Measurements from ENCODE around the gene CUEDC1.
A peak's percentile ranks its signal among the peaks of the same experiment; 100 is the strongest.

The CUEDC1 gene

DNA sequence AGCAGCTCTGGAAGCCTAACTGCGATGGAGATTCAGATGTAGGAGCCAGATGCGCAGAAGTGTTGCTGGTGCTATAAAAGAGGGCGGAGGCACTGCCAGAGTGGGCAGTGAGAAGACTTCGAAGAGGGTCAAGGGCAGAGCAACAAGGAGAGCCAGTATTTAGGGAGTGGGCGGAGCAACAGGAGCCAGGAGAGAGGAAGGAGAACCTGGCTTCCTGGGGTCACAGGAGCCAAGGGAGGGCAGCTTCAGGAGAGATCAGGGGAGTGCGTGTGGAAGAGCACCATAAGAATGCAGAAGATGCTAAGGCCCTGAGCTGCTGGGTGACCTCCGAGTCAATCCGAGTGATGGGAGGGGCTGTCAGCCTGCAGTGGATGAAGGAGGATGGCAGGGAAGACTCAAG is 90.9 kb downstream of the CUEDC1 start:
- no peak overlapping the region for H3K4me3 ChIP-seq (ENCODE audit: low read length)
- H3K4me2 ChIP-seq (ENCODE audit: low read length) = no peak overlapping the region
- no peak overlapping the region for H3K9ac ChIP-seq (ENCODE audit: low read depth, low read length)
- H3K4me1 ChIP-seq (ENCODE audit: control insufficient read depth, insufficient read depth, low read length) = peaks cover 47% of the 10 kb centered on the region
- no peaks in the 10 kb centered on the region for H3K27me3 ChIP-seq (ENCODE audit: control insufficient read depth, insufficient read depth, low read length)
- peaks cover 34% of the 10 kb centered on the region for H3K36me3 ChIP-seq (ENCODE audit: insufficient read depth, low read length)
- no peaks in the 10 kb centered on the region for H3K9me3 ChIP-seq (replicated peaks; ENCODE audit: low read length)

DNA sequence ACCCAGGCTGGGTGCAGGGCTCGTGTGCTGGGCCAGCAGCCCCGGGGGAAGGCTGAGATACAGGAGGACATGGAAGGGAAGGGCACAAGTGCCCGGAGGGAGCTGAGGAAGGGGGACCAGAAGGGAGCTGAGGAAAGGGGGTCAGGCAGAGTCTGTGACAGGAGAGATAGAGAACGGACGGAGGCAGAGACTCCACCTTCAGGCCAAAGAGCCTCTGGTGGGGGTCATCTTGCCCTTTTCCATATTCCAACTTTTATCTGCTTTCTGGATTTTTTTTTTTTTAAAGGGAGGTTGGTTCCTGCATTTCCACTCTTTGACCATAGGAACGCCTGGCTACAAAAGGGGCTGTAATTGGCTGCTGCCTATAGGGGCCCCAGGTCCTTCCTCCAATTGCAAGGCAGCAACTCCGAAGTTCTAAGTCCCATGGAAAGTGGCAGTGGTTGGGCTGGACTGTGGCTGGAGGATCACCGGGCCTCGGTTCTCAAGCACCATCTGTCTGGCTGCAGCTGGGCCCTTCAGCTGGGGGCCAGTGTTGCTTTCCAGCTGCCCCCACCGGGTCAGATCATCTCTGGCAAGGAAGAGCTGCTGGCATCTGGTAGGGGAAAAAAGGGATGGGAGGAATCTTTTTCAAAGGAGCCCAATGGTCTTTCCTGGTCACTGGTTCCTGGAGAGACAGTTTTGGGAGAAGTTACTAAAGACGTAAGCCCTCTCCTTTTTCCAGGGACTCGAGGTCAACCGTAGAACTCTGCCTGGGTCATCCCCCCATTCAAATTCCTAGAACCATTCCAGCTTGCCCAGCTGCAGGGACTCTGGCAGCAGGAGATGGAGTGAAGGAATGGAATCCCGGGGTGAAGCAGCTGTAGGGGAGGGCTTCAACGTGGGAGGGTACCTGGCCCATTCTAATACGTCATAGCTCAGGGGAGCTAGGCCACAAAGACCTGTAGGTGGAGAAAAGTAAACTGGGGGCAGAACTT is 92.2 kb downstream of the CUEDC1 start:
- no peak overlapping the region for H3K4me3 ChIP-seq (ENCODE audit: low read length)
- H3K4me2 ChIP-seq (ENCODE audit: low read length) = peak overlapping the region; percentile 86
- no peak overlapping the region for H3K9ac ChIP-seq (ENCODE audit: low read depth, low read length)
- H3K9me3 ChIP-seq (replicated peaks; ENCODE audit: low read length) = no peaks in the 10 kb centered on the region
- peaks cover 34% of the 10 kb centered on the region for H3K4me1 ChIP-seq (ENCODE audit: control insufficient read depth, insufficient read depth, low read length)
- H3K36me3 ChIP-seq (ENCODE audit: insufficient read depth, low read length) = peaks cover 29% of the 10 kb centered on the region
- no peaks in the 10 kb centered on the region for H3K27me3 ChIP-seq (ENCODE audit: control insufficient read depth, insufficient read depth, low read length)

DNA sequence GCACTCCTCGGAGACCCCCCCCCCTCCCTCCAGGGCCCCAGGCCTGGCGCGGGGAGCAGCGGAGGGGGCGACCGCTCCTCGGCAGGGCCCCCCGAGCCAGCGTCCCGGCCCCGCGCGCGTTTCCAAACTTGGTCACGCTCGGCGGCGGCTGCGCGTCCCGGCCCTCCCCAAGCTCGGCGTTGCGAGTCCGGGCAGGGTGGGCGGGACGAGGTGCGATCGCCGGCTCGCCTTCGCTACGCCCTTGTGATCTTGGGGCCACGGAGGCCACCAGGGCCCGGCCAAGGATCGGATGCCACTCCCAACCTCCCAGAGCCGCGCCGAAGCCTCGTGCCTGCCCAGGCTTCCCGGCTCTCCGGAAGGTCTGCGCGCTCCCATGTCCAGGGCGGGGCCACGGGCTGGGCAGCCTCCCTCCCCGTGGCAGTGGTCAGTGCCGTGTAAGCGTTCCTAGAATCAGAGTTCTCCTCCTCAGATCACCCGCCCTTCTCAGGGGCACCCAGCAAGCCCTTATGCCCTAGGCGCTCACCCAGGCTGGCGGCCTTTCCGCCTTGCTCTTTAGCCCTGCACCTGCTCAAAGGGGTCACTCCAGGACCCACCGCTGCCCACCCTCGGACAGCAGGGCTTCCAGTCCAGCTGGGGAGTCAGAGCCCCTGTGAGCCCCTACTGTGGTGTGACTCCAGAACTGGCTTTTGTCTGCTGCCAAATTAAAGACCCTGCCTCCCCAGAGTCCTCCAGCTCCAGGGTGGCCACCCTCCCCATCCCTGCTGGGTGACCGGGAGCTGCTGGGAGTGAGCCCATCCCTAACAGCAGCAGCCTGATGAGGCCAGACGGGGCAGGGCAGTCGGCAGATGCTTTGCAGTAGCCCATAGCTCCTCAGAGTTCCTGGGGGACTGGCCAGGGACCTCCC is 93.2 kb downstream of the CUEDC1 start:
- no peaks in the 10 kb centered on the region for H3K9me3 ChIP-seq (replicated peaks; ENCODE audit: low read length)
- H3K4me3 ChIP-seq (ENCODE audit: low read length) = peak overlapping the region; percentile 70
- H3K4me2 ChIP-seq (ENCODE audit: low read length) = peak overlapping the region; percentile 86
- H3K4me1 ChIP-seq (ENCODE audit: control insufficient read depth, insufficient read depth, low read length) = peaks cover 25% of the 10 kb centered on the region
- peaks cover 25% of the 10 kb centered on the region for H3K36me3 ChIP-seq (ENCODE audit: insufficient read depth, low read length)
- H3K27me3 ChIP-seq (ENCODE audit: control insufficient read depth, insufficient read depth, low read length) = no peaks in the 10 kb centered on the region
- H3K9ac ChIP-seq (ENCODE audit: low read depth, low read length) = peak overlapping the region; percentile 69

DNA sequence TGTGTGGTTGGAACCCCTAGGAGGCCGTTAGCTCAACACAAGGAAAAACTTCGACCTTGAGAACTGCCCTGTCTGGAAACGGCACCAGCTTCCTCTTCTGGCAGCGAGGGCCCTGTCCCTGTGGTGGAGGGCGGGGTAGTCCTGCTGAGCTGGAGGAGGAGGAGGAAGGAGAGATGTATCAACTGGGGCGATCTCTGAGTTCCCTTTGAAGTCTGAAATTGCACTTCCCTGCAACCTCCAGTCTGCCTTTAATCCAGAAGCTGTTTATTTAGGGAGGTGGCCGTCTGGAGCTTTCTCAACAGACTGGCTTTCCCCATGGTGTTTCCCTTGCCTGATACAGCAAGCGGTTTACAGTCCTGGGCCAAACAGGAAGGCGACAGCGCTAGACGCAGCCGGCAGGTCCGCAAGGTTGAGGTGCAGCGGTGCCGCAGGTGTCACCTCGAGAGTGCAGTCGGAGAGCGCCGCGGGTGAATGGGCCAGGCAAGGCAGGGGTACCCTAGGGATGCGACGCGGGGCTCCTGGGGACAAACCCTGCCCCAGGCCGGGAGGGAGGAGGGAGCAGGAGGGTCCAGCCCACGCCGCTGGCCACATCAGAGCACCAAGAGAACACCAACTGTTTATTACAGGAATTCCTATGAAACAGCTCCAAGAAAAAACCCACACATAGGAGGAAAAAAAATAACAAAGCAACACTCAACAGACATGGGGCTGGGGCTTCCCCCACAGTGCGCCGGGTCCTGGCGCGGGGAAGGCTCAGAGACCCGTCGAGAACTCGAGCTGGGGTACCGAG is 94.0 kb downstream of the CUEDC1 start:
- Histone ChIP-seq H3K4me2 (ENCODE audit: low read length) (peak overlapping the region; percentile 86), H3K4me3 (ENCODE audit: low read length) (peak overlapping the region; percentile 70), H3K36me3 (ENCODE audit: insufficient read depth, low read length) (peaks cover 21% of the 10 kb centered on the region), H3K9ac (ENCODE audit: low read depth, low read length) (peak overlapping the region; percentile 69), H3K9me3 (replicated peaks; ENCODE audit: low read length) (no peaks in the 10 kb centered on the region), H3K27me3 (ENCODE audit: control insufficient read depth, insufficient read depth, low read length) (no peaks in the 10 kb centered on the region), H3K4me1 (ENCODE audit: control insufficient read depth, insufficient read depth, low read length) (peaks cover 25% of the 10 kb centered on the region)

DNA sequence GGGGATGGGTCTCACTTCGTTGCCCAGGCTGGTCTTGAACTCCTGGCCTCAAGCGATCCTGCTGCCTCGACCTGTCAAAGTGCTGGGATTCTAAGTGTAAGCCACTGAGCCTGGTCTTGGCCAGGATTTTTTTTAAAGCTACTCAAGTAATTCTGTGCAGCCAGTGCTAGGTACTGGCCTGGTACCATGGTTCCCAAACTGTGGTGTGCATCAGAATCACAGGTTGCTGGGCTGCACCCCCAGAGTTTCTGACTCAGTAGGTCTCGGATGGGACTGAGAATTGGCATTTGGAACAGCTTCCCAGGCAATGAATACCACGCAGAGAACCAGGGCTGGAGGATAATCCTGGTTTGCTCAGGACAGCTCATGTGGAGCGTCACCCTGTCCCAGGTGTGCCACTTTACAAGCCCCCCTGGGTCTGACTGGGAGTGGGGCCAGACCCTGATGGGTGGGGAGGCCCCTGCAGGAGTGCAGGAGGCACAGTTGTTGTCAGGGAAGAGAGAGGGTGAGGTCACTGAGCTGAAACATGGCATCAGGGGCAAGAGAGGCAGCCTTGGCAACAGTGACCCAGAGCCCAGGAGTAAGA is 94.7 kb downstream of the CUEDC1 start:
- no peak overlapping the region for H3K9ac ChIP-seq (ENCODE audit: low read depth, low read length)
- H3K4me1 ChIP-seq (ENCODE audit: control insufficient read depth, insufficient read depth, low read length) = peaks cover 25% of the 10 kb centered on the region
- H3K4me3 ChIP-seq (ENCODE audit: low read length) = no peak overlapping the region

DNA sequence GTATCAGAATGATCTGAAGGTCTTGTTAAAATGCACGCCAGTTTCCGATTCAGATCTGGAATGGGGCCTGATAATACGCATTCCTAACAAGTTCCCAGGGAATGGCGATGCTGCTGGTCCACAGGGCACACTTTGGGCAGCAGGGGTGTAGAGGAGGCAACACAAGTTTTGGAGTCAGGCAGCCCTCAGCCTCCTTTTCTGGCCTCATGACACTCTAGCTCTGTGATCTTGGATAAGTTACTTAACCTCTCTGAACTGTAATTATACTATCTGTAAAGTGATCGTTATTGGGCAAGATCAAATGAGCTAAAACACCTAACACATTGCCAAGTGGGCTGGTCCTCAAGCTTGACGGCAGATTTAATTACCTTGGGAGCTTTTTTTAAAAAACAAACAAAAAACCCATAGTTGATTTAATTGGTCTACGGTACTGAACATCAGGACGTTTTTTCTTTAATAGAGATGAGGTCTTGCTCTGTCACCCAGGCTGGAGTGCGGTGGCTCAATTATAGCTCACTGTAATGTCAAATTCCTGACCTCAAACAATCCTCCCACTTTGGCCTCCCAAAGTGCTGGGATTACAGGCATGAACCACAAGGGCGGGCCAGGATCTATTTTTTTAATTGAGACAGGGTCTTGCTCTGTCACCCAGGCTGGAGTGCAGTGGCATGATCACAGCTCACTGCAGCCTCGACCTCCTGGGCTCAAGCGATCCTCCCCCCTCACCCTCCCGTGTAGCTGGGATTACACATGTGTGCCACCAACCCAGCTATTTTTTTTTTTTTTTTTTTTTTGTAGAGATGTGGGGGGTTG is 95.4 kb downstream of the CUEDC1 start:
- H3K4me3 ChIP-seq (ENCODE audit: low read length) = no peak overlapping the region
- no peak overlapping the region for H3K4me2 ChIP-seq (ENCODE audit: low read length)
- H3K9ac ChIP-seq (ENCODE audit: low read depth, low read length) = no peak overlapping the region
- peaks cover 25% of the 10 kb centered on the region for H3K4me1 ChIP-seq (ENCODE audit: control insufficient read depth, insufficient read depth, low read length)
- H3K9me3 ChIP-seq (replicated peaks; ENCODE audit: low read length) = no peaks in the 10 kb centered on the region
- H3K27me3 ChIP-seq (ENCODE audit: control insufficient read depth, insufficient read depth, low read length) = no peaks in the 10 kb centered on the region
- H3K36me3 ChIP-seq (ENCODE audit: insufficient read depth, low read length) = peaks cover 11% of the 10 kb centered on the region

More for the DNA sequence above, 94.7 kb downstream of the CUEDC1 start:
- no peaks in the 10 kb centered on the region for H3K9me3 ChIP-seq (replicated peaks; ENCODE audit: low read length)
- no peaks in the 10 kb centered on the region for H3K27me3 ChIP-seq (ENCODE audit: control insufficient read depth, insufficient read depth, low read length)
- H3K36me3 ChIP-seq (ENCODE audit: insufficient read depth, low read length) = peaks cover 17% of the 10 kb centered on the region
- H3K4me2 ChIP-seq (ENCODE audit: low read length) = no peak overlapping the region

DNA sequence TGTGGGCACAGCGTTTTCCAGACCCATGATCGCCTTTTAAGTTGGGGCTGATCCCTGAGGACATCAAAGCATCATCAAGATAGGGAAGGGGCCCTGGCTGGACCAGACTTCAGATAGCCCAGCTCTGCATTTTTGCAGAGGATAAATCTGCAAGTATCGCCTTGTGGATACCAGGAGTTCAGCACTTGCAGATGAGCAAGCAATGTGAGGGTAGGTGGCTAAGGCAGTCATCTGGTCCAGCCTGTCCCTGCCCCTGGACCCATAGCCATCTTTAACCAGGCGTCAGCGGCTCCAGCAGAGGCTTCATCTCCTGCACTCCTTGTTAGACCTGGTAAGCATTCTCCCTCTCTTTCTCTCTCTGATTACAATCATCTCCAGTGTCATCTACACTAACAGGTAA is 96.4 kb downstream of the CUEDC1 start:
- no peaks in the 10 kb centered on the region for H3K27me3 ChIP-seq (ENCODE audit: control insufficient read depth, insufficient read depth, low read length)
- H3K36me3 ChIP-seq (ENCODE audit: insufficient read depth, low read length) = peaks cover 6% of the 10 kb centered on the region
- no peak overlapping the region for H3K9ac ChIP-seq (ENCODE audit: low read depth, low read length)
- H3K4me2 ChIP-seq (ENCODE audit: low read length) = no peak overlapping the region
- peaks cover 26% of the 10 kb centered on the region for H3K4me1 ChIP-seq (ENCODE audit: control insufficient read depth, insufficient read depth, low read length)
- no peaks in the 10 kb centered on the region for H3K9me3 ChIP-seq (replicated peaks; ENCODE audit: low read length)
- H3K4me3 ChIP-seq (ENCODE audit: low read length) = no peak overlapping the region

DNA sequence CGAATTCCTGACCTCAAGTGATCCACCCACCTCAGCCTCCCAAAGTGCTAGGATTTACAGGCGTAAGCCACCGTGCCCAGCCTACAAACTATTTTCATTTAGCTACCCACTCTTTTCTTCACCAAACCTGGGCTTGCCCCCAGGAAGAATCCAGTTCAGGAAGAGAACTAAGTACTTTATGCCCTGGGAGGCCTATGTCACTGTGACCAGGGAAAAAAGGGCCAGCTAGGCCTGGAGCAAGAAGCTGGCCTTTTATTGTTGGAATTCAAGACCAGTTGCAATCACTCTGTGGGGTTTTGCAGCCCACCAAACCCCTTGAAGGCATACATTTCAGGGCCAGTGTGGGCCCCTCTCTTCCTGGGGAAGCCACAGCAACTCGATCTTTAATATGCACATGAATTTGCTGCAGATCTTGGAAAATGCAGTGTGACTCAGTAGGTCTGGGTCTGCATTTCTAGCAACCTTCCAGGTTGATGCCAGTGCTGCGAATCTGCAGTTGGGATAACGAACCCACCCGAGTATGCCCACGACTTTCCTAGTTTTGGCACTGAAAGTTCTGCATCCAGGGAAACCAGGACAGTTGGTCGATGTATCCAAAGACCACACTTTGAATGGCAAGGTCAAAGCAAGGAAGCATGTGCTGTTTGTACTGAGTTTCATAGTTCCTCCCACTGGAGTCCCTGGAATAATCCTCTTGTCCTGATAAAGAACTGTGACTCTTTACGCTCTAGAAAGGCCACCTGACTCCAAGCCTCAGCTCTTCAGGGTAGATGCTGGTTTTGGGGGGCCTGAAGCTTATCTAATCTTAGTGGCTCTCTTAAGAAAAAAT is 98.2 kb downstream of the CUEDC1 start:
- Histone ChIP-seq H3K4me2 (ENCODE audit: low read length) (no peak overlapping the region), H3K9me3 (replicated peaks; ENCODE audit: low read length) (no peaks in the 10 kb centered on the region), H3K4me1 (ENCODE audit: control insufficient read depth, insufficient read depth, low read length) (peaks cover 24% of the 10 kb centered on the region), H3K27me3 (ENCODE audit: control insufficient read depth, insufficient read depth, low read length) (no peaks in the 10 kb centered on the region), H3K36me3 (ENCODE audit: insufficient read depth, low read length) (no peaks in the 10 kb centered on the region), H3K4me3 (ENCODE audit: low read length) (no peak overlapping the region), H3K9ac (ENCODE audit: low read depth, low read length) (no peak overlapping the region)

DNA sequence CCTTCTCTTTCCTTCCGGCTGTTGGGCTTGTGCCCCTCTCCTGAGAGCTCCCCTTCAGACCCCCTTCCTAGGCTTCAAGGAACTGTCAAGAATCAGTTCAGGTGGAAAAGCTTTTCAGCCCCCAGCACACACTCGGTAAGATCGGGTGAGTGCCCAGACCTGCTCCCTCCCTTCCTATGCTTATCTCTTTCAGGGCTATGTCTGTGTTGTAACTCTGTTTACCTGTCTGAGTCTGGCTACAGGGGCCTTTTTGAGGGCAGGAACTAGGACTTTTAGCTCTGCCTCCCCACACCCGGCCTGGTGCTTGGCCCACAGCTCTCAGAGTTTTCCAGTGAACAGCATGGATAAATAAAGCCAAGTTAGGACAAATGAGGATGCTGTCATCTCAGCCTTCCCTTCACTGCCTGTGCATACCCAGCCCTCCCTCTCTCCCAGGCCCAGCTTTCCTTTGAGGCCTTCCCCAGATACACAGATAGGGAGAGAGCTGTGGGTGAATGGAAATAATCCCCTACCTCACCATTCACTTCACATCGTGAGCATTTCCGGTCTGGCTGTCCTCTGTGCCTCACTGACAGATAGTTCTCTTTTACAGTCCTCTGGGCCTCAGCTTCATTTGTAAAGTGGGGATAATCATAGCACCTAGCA is 99.7 kb downstream of the CUEDC1 start:
- H3K9me3 ChIP-seq (replicated peaks; ENCODE audit: low read length) = no peaks in the 10 kb centered on the region
- no peak overlapping the region for H3K4me3 ChIP-seq (ENCODE audit: low read length)
- no peak overlapping the region for H3K4me2 ChIP-seq (ENCODE audit: low read length)
- H3K27me3 ChIP-seq (ENCODE audit: control insufficient read depth, insufficient read depth, low read length) = no peaks in the 10 kb centered on the region
- H3K36me3 ChIP-seq (ENCODE audit: insufficient read depth, low read length) = no peaks in the 10 kb centered on the region
- peaks cover 21% of the 10 kb centered on the region for H3K4me1 ChIP-seq (ENCODE audit: control insufficient read depth, insufficient read depth, low read length)
- H3K9ac ChIP-seq (ENCODE audit: low read depth, low read length) = no peak overlapping the region

Data from skeletal muscle satellite cell (primary cell).